ENCODE results near the gene RANBP9. TPM values are rescaled to one million over a fixed set of nuclear protein-coding genes. Genes with fewer than 3 reads are reported as not detected.
A peak's percentile ranks its signal among the peaks of the same experiment; 100 is the strongest.

Gene RANBP9
- total RNA-seq, 1 experiment from 2014 or later, result 25.8 TPM

GRCh38 chr6:13614926-13615791 is 96.5 kb downstream of the RANBP9 start, which contains the start of gene NOL7:
TSS of gene NOL7 (plus strand) at chr6:13615335. CDS start at chr6:13615359, 24 bp downstream.
- Histone ChIP-seq H2AFZ (ENCODE audit: low read length) (peak within 1 kb of the TSS; percentile 73), H4K20me1 (ENCODE audit: low read length) (peaks cover 8% of the 10 kb centered on the region), H3K4me1 (ENCODE audit: insufficient read depth, low read length) (peaks cover 22% of the 10 kb centered on the region), H3K27me3 (ENCODE audit: low read length) (no peaks in the 10 kb centered on the region), H3K9me3 (ENCODE audit: low read length) (no peaks in the 10 kb centered on the region), H3K36me3 (ENCODE audit: low read depth, low read length) (peaks cover 26% of the 10 kb centered on the region), H3K9ac (ENCODE audit: low read length) (peak within 1 kb of the TSS; percentile 89), H3K79me2 (ENCODE audit: low read length) (peaks cover 44% of the 10 kb centered on the region), H3K4me2 (ENCODE audit: low read length) (peak within 1 kb of the TSS; percentile 91), H3K27ac (ENCODE audit: low read length) (peak within 1 kb of the TSS; percentile 62), H3K9me2 (replicated peaks; ENCODE audit: low read length) (no peaks in the 10 kb centered on the region), H3K4me3 (ENCODE audit: low read length) (peak within 1 kb of the TSS; percentile 86), H3F3A (ENCODE audit: low read length, unreplicated experiment) (no peaks in the 10 kb centered on the region)
- TF ChIP-seq EZH2 (IDR thresholded peaks at IDR 0.05; ENCODE audit: low read length, unreplicated experiment) (no peak), CTCF (conservative IDR thresholded peaks at IDR 0.05; ENCODE audit: low read depth, low read length) (peak; percentile 89), EZH2phosphoT487 (IDR thresholded peaks at IDR 0.05; ENCODE audit: borderline replicate concordance, low read length) (no peak)
- ChIA-PET POLR2A (ENCODE audit: unreplicated experiment) (interaction anchor here (0.5 to 1.3 kb wide), 5 partner anchors 41 to 309 kb away, joined by 3 to 8 read pairs (median 4); partner anchors contain the start of genes SIRT5 and TBC1D7), CTCF (interaction anchor here (0.6 to 1.4 kb wide), 8 partner anchors 12 to 287 kb away, joined by 3 to 13 read pairs (median 4); partner anchors contain the start of genes RANBP9, SIRT5 and TBC1D7)
- intact Hi-C loops (cut with micrococcal nuclease), result loop anchor here (1.0 to 5.0 kb wide), 5 partner anchors 40 to 288 kb away; partner anchors contain the start of gene TBC1D7
- BruUV-seq (replicated peaks), result TSS peak; percentile 47
- ATAC-seq, result peak; percentile 87
- peak; percentile 98 for DNase-seq

GRCh38 chr6:13614126-13614925 is 97.3 kb downstream of the RANBP9 start:
- peak; percentile 50 for ATAC-seq
- H3K9me3 ChIP-seq (ENCODE audit: low read length), result no peaks in the 10 kb centered on the region
- H3K27ac ChIP-seq (ENCODE audit: low read length), result peak overlapping the region; percentile 62
- BruUV-seq (replicated peaks), result TSS peak; percentile 78
- no peaks in the 10 kb centered on the region for H3K9me2 ChIP-seq (replicated peaks; ENCODE audit: low read length)
- peaks cover 22% of the 10 kb centered on the region for H3K4me1 ChIP-seq (ENCODE audit: insufficient read depth, low read length)
- peak; percentile 44 for DNase-seq
- TF ChIP-seq EZH2phosphoT487 (IDR thresholded peaks at IDR 0.05; ENCODE audit: borderline replicate concordance, low read length) (no peak), EZH2 (IDR thresholded peaks at IDR 0.05; ENCODE audit: low read length, unreplicated experiment) (no peak), CTCF (conservative IDR thresholded peaks at IDR 0.05; ENCODE audit: low read depth, low read length) (no peak)
- peak overlapping the region; percentile 91 for H3K4me2 ChIP-seq (ENCODE audit: low read length)
- intact Hi-C loops (cut with micrococcal nuclease), result loop anchor here (1.0 to 5.0 kb wide), 3 partner anchors 39 to 287 kb away; partner anchors contain the start of gene TBC1D7
- H3K79me2 ChIP-seq (ENCODE audit: low read length), result peaks cover 44% of the 10 kb centered on the region
- CTCF ChIA-PET, result interaction anchor here (0.9 to 1.4 kb wide), 5 partner anchors 13 to 286 kb away, joined by 3 to 7 read pairs (median 4); partner anchors contain the start of genes RANBP9, SIRT5 and TBC1D7
- peaks cover 8% of the 10 kb centered on the region for H4K20me1 ChIP-seq (ENCODE audit: low read length)
- H3K36me3 ChIP-seq (ENCODE audit: low read depth, low read length), result peaks cover 19% of the 10 kb centered on the region
- no peaks in the 10 kb centered on the region for H3F3A ChIP-seq (ENCODE audit: low read length, unreplicated experiment)
- peak overlapping the region; percentile 41 for H2AFZ ChIP-seq (ENCODE audit: low read length)
- no peaks in the 10 kb centered on the region for H3K27me3 ChIP-seq (ENCODE audit: low read length)
- H3K4me3 ChIP-seq (ENCODE audit: low read length), result peak overlapping the region; percentile 86
- H3K9ac ChIP-seq (ENCODE audit: low read length), result peak overlapping the region; percentile 89
- POLR2A ChIA-PET (ENCODE audit: unreplicated experiment), result interaction anchor here (0.6 to 1.2 kb wide), 3 partner anchors 40 to 310 kb away, joined by 3 to 8 read pairs (median 4); partner anchors contain the start of gene SIRT5
